ENCODE data around the gene MACROD2.

The MACROD2 gene

GRCh38 chr20:14830466-14830865 lies 835.1 kb downstream of the MACROD2 start:
- FAIRE-seq, result no peak

DNA sequence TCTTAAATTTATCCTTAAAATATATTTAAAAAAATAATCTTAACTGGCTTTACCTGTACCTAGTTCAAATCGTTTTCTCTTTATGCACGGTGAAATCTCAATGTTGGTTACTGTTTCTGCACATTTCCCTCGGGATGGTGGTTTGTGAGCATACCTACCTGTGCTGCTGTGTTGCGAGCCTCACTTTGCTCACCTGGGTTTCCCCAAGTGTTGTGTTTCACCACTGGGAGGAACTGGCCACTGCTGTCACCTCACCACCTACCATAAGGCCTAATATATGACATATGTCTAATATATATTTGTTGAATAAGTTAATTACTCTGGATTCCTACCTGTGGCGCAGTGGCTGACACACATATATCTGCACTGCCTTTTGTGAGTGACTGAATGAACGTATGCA lies 835.6 kb downstream of the MACROD2 start:
- FAIRE-seq, result no peak

DNA sequence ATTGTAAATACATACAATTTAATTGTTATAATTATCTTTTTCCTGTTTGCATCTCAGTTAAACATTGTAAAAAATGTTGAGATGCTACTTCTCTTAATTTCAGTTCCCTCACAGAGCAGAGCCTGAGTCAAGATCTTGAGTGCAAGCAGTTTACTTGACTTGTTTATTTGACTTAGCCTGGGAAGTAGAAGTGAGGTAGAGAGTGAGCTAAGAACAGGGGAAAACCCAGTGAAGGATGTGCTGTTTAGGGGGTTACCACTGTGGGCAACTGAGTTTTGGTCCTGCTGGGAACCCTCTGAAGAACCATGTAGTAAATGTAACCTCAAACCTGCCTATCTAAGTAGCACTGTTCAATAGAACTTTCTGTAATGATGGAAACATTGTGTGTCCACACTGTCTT lies 837.3 kb downstream of the MACROD2 start:
- no peak for FAIRE-seq

DNA sequence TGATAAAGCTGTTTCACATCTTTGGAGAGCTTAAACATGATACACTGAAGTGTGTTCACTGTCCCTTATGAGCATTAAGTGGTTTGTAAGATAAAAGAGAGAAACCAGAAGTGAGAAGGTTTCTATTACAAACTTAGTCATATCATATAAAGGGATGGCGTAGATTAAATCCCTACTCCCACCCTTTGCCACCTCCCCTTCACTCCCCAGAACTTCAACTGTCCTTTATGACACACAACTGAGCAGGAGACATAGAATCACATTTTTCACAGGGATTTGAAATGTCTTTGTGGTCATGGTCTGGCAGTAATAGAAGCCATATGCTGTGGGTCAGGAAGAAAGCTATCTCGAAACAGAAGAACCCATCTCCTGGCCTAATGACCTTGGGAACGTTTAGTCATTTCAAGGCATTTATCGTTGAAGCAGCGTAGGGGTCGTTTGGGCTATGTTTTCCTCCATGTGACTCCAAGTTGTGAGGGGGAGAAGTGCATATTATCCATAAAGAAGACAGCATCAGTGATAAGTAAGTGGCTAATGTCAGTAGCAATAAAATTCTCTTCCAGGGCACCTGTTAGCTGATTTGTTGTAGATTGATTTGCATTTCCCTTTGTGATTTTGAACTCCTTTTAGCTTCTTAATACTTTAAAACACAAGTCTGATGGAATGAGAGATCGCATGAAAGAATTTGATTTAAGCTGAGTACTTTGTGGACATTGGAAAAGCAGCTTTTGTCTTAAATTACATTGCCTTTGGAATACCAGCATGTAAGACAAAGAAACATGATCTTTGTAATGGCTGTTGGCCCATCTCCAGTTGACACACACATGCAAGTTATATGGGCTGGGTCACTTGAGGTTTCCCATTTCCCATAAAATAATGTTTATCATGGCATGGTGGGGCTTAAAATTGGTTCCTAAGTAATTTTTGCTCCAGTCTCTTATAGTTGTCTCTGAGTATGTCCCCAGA lies 843.6 kb downstream of the MACROD2 start:
- no peak for FAIRE-seq

- FAIRE-seq, result no peak
Measured at GRCh38 chr20:14845199-14846160, 850.2 kb downstream of the MACROD2 start.

- FAIRE-seq, result no peak
Measured at GRCh38 chr20:14848806-14849205, 853.5 kb downstream of the MACROD2 start.

DNA sequence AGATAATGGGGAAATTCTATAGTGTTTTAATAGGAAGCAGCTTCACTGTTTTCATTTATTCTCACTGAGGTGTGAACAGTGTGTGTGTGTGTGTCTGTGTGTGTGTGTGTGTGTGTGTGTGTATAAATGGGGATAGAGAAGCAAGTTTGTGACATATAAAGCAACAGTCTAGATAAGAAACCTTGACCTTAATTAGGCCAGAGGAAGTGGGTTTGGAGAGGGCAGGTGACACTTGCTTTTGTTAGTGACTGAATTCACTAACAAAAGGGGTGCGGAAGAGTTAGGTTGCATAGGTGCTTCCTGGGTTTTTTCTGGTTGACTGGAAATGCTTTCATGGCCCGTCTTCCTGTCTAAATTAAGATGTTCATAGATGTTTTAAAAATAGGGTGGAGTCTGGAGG lies 857.8 kb downstream of the MACROD2 start:
- FAIRE-seq, result no peak

- FAIRE-seq, result no peak
Measured at GRCh38 chr20:14855171-14855570, 859.9 kb downstream of the MACROD2 start.

- no peak for FAIRE-seq
Measured at GRCh38 chr20:14859627-14860026, 864.3 kb downstream of the MACROD2 start.

GRCh38 chr20:14860410-14860814 lies 865.1 kb downstream of the MACROD2 start:
- no peak for FAIRE-seq

- FAIRE-seq, result no peak
Measured at GRCh38 chr20:14861028-14861699, 865.8 kb downstream of the MACROD2 start.

- no peak for FAIRE-seq
Measured at GRCh38 chr20:14865169-14865568, 869.9 kb downstream of the MACROD2 start.

DNA sequence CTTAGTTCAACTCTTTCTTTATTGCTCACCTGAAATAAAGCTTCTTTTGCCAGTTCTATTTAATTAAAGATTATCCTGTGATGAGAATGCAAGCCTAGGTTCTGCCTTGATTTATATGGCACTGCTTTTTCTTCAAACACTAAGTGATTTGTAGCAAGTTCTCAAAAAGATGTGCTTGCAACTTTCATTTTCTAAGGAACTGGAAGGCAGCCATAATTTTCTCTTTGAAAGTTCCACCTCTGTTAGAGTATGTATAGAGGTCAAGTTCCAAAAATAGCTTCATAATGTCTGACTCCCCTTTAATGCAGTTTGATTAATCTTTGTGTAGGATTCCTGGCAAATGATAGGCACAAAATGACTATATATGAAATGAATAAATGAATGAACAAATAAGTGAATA lies 870.4 kb downstream of the MACROD2 start:
- no peak for FAIRE-seq

DNA sequence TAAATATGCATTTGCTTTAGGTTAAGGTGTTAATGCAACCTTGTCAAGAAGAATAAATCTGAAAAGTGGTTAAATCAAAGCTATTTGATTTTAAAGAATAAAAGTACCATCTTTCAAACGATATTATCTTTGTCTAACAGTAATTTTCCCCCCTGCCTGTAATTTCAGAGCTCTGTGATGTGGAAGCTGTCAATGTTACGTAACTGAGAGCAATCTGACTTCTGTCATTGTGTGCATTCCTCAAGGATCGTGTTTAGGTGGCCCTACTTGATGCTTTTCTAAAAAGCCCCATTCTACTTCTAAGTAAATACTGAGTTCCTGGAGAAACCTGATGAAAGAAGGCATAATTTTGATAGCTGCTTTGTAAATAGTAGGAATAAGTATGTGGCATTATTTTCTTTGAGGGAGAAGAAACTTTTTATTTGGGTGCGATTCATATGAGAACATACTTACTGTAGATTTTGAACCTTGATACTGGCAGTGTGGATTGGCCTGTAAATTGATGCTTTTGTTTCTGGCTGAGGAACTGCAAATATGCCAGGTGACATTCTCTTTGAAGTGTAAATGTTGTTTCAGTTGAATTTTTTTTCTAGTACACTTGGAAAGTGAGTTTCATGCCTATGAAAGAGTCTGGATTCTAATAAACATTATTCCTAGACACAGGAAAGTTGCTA lies 871.7 kb downstream of the MACROD2 start:
- no peak for FAIRE-seq

GRCh38 chr20:14877301-14878028 lies 882.1 kb downstream of the MACROD2 start:
- no peak for FAIRE-seq

GRCh38 chr20:14878676-14879019 lies 883.3 kb downstream of the MACROD2 start:
- no peak for FAIRE-seq

DNA sequence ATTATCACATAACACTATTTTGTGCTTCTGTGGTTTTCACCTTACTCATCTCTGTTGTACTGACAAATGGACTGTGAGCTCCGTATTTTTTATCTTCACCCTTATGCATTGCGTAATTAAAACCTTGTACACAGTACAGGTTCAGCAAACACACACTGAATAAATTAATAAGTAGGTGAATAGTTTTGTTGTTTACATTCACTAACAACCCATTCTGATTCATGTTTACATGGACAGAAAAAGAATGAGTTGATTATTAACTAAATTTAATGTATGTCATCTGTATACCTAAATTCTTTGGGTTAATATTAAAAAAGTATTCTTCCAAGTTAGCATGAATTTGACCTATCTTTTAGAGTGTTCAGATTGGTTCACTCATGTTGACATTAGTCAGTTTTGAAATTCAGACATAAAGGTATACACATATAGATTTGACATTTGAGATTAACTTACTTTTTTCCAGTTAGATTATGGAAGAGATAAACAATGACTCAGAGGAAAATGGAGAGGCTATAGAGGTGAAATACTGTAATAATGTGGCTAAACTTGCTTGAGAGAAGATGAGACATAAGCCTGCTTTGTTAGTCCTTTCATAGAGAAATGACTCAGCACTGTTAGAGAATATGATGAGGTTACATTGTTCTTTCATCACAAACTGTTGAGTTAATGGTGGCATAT lies 883.8 kb downstream of the MACROD2 start:
- no peak for FAIRE-seq

- no peak for FAIRE-seq
Measured at GRCh38 chr20:14879839-14880238, 884.5 kb downstream of the MACROD2 start.

- FAIRE-seq, result no peak
Measured at GRCh38 chr20:14881518-14881917, 886.2 kb downstream of the MACROD2 start.

- no peak for FAIRE-seq
Measured at GRCh38 chr20:14882157-14882556, 886.8 kb downstream of the MACROD2 start.

DNA sequence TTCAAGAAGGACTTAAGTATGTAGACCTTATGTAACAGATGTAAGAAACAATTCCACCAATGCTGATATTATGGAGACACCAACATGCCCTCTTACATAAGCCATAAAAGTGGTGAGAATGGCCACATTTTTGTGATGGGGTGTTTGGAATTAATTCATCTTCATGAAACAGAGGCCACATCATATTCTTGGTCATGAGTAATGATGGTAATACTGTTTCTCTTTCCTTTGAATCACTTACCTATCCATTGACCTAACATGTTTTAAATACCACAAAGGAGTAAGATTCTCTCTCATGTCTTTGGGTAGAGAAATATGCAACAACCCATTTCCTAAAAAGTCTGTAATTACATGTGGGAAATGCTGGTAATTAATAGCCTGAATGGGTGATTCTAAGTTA lies 887.5 kb downstream of the MACROD2 start:
- FAIRE-seq, result no peak

All from colon (tissue), 2 donors.